Mammary epithelial cell (primary cell): Measurements from ENCODE around the gene TRIM47.

Experiments
- EZH2 ChIP-seq: IDR thresholded peaks from 2 replicates; pipeline ENCODE4 v1.6.1; 2012; ENCODE audit warnings: low read length, inconsistent platforms, borderline replicate concordance
- TF ChIP-seq, protein P1 (sequence below), 2 donors: IDR thresholded peaks in 1 of 2; conservative IDR thresholded peaks in 1 of 2; 2 replicates each; pipeline ENCODE4 v1.5.1; 2011 to 2012; ENCODE audit warnings: inconsistent platforms in 2 of 2, low read length in 2 of 2, mild to moderate bottlenecking in 2 of 2, control low read depth in 1 of 2, low read depth in 1 of 2; ENCODE audit not compliant: insufficient read depth in 1 of 2; ENCODE audit errors: extremely low read depth in 1 of 2

GRCh38 chr17:75908201-75908600 lies 29.8 kb upstream of the TRIM47 start:
- TF ChIP-seq, protein P1, sequence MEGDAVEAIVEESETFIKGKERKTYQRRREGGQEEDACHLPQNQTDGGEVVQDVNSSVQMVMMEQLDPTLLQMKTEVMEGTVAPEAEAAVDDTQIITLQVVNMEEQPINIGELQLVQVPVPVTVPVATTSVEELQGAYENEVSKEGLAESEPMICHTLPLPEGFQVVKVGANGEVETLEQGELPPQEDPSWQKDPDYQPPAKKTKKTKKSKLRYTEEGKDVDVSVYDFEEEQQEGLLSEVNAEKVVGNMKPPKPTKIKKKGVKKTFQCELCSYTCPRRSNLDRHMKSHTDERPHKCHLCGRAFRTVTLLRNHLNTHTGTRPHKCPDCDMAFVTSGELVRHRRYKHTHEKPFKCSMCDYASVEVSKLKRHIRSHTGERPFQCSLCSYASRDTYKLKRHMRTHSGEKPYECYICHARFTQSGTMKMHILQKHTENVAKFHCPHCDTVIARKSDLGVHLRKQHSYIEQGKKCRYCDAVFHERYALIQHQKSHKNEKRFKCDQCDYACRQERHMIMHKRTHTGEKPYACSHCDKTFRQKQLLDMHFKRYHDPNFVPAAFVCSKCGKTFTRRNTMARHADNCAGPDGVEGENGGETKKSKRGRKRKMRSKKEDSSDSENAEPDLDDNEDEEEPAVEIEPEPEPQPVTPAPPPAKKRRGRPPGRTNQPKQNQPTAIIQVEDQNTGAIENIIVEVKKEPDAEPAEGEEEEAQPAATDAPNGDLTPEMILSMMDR (conservative IDR thresholded peaks at IDR 0.05 in 1 of 2, IDR thresholded peaks at IDR 0.05 in 1 of 2; ENCODE audit: extremely low read depth in 1 of 2, insufficient read depth in 1 of 2, low read depth in 1 of 2, low read length in 2 of 2), result no peak
- TF ChIP-seq EZH2, result no peak
